GM19239 (cell line): Measurements from ENCODE around the gene ITGA6.

Experiments
- DNase-seq: peaks from one replicate; pipeline ENCODE4 v3.0.0; 2011; ENCODE audit warnings: low spot score; ENCODE audit not compliant: insufficient read length
- FAIRE-seq: peaks from 2 replicates; lab custom pipeline; 2011; peaks lifted over from hg19 to GRCh38; lab: Jason Lieb, UNC

Gene ITGA6

GRCh38 chr2:172427256-172427989, at the start of gene ITGA6:
ITGA6 (plus strand) TSS chr2:172427586.
- FAIRE-seq (no peak), DNase-seq (peak; percentile 43)

DNA sequence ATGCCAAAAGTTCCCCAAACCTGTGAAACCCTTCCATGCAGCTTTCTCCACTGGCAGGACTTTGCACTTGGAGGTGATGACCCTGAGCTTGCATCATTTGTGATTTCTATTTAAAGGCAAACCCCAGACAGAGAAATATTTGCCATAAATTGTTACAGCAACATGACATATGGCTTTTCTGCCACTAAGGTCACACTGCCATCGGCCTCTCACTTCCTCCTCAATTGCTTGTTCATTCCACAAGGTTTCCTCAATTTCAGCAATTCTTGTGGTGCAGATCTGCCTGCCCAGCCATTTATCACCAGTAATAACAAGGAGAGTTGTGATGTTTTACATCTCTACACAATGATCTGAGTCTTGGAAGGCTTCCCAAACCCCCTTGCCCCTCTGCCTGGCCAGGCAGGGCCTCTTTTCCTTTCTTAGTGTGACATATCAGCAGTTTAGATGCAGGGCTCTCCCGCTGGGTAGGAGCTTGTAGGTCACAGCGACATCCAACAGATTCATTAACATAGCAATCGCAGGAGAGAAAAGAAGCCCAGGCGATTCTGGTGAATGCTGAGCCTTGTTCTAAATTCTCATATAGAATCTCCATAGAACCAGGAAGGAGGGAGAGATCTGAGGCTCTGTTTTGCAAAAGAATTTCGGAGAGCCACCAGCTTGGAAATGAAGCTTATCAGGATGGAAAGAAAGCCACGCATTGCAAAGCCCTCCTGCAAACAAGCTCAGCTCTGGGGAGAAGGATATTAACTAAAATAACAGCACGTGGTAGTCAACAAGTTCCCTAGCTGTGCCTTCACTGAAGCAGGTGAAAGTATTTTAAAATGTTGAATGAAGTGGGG, 46.7 kb upstream of the ITGA6 start:
- FAIRE-seq (no peak), DNase-seq (no peak)

DNA sequence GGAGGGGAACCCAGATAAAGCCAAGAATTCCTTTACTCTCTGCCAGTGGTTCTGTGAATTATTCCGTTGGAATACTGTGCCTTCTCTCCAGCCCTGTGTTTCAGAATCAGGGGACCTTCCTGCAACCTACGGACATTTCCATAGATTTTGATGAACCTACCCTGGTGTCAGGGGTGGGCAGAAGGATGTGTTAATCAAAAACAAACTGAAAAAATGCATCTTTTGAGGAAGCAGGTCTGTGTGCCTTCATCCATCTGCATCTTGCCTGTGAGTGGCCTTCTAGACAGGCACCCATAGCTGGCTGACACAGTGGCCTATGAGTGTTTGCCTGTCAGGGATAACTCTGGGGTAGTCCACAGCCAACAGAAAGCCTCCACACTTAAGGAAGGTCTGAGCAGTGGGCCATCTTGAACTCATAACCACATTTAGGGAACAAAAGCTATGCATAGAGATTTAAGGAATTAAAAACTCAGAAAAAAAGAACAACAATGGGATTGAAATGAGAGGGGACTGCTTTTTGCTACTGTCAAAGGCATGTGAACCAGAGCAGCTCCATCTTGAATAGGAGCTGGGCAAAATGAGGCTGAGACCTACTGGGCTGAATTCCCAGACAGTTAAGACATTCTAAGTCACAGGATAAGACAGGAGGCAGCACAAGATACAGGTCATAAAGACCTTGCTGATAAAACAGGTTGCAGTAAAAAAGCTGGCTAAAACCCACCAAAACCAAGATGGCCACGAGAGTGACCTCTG, 45.9 kb upstream of the ITGA6 start:
- no peak for FAIRE-seq
- DNase-seq: no peak

GRCh38 chr2:172387361-172387760, 40.0 kb upstream of the ITGA6 start:
- FAIRE-seq (no peak), DNase-seq (no peak)

DNA sequence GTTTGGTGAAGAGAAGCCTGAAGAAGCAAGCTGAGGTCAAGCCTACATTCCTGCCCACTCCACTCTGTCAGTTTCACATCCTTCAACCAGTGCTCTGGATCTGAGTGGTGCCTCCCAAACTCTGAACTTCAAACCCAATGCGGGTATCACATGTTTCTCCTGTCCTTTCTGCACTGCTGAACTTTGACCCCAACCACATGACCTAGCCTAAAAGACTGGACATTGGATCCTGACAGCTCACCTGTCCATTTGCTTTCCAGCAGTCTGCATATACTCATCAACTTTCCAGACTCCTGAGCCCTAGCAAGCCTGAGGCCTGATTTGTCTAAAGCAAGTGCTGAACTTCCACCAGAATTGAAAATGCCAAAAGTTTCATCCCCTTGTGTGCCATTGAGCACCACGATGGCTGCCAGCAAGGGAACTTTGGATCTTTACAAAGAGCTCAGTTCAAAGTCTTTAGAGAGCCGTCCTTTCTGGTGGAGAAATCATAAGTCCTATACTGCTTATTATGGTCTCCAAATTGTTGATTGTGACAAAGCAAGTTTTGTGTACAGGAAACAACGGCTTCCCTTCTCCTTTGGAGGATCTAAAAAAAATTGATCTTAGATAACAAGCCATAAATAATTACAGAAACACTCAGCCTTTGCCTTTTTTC, 37.6 kb upstream of the ITGA6 start:
- FAIRE-seq (no peak), DNase-seq (no peak)

- no peak for FAIRE-seq
- no peak for DNase-seq
These were observed 33.4 kb upstream of the ITGA6 start for GRCh38 chr2:172394002-172394401.

GRCh38 chr2:172395503-172395902, 31.9 kb upstream of the ITGA6 start:
- no peak for DNase-seq
- FAIRE-seq: no peak

- FAIRE-seq (no peak), DNase-seq (no peak)
These were observed 30.1 kb upstream of the ITGA6 start for GRCh38 chr2:172397148-172397834.

GRCh38 chr2:172398440-172398839, 28.9 kb upstream of the ITGA6 start:
- no peak for FAIRE-seq

GRCh38 chr2:172399765-172400164, 27.6 kb upstream of the ITGA6 start:
- DNase-seq (no peak), FAIRE-seq (no peak)

More at GRCh38 chr2:172398440-172398839, 28.9 kb upstream of the ITGA6 start:
- no peak for DNase-seq

DNA sequence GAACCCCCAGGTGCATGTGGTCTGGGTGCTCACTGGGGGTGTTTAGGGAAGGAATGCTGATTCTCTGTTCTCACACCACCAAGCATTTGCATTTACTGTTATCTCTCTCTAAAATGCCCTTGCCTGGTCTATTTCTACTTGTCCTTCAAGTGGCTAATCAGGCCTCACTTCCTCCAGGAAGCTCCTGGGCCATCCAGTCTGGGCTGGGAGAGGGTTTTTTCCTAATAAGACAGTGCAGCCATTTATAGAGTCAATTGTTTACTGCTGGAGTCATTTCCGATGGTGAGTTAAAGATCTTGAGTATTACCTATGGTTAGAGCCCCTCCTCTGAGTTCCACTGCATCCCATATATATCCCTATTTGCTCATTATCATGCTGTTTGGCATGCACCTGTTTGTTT, 25.2 kb upstream of the ITGA6 start:
- no peak for DNase-seq
- no peak for FAIRE-seq

- no peak for FAIRE-seq
- no peak for DNase-seq
These were observed 24.0 kb upstream of the ITGA6 start for GRCh38 chr2:172403402-172403801.

- DNase-seq (no peak), FAIRE-seq (no peak)
These were observed 23.4 kb upstream of the ITGA6 start for GRCh38 chr2:172403881-172404468.

- FAIRE-seq (no peak), DNase-seq (no peak)
These were observed 22.6 kb upstream of the ITGA6 start for GRCh38 chr2:172404824-172405223.

- DNase-seq (no peak), FAIRE-seq (no peak)
These were observed 21.7 kb upstream of the ITGA6 start for GRCh38 chr2:172405673-172406072.

DNA sequence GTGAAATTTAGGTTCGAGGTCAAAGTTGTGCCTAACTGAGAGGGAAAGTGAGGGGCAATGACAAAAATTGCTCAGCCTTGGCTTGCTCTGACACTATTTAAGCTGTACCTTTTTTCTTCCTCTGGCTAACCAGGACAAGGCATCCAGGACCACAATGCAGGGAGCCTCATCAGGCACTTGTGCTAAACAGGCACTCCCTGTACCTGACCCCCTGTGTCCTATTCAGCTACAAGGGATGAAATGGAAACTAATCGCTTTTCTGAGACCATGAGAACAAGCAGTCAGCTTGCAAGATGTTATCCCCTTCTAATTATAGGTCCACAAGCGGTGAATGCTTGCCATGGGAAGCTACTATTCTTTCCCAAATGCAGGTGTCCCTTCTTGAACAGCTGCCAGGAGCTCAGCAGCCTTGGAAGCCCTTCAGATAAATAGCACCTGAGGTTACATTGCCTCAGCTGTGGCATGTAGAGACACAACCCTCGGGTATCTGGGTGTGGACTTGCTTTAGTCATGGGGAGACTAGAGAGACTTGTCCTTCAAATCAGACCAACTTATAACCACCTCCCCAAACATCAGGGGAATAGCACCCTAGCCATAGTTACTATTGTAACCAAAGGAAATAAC, 19.1 kb upstream of the ITGA6 start:
- no peak for DNase-seq
- no peak for FAIRE-seq

DNA sequence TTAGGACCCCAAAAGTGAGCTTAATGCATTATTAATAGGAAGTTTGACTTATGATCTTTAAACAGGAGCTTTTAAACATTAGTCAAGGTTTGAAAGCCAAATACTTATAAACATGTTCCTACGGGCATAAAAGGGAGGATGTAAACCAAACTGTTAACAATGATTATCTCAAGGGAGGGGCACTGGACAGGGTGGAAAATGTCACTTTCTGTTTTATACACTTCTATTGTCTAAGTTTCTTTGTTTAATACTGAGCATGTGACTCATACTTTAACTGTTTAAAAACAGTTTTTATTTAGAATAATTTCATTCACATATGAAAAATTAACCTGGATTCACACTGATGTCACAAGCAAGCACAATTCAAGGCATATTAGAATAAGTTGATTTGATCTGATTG, 18.3 kb upstream of the ITGA6 start:
- FAIRE-seq: no peak
- DNase-seq: no peak

GRCh38 chr2:172412984-172413492, 14.3 kb upstream of the ITGA6 start:
- DNase-seq (no peak), FAIRE-seq (no peak)
